ENCODE data around the gene ZNF236. TPM values are rescaled to one million over a fixed set of nuclear protein-coding genes. Genes with fewer than 3 reads are reported as not detected.

ZNF236 gene
- total and polyA plus RNA-seq, 2 of the 13 experiments (the other 11 are each of a cell fraction or from before 2014, with no cell fraction given): 3.0 to 7.2 TPM

GRCh38 chr18:76857476-76857875, 35.1 kb downstream of the ZNF236 start:
- WGBS (ENCODE audit: low lambda C conversion rate): 94% methylated on average over 4 of the region's 4 CpGs
- Histone ChIP-seq H3K36me3 (replicated peaks in 1 of 2; ENCODE audit: control insufficient read depth in 1 of 2, insufficient read depth in 2 of 2, low read length in 2 of 2) (peaks cover 0 to 3% of the 10 kb centered on the region in 2 experiments; a peak in 1 of 5 replicates), H3K79me2 (ENCODE audit: insufficient read depth, low read length) (no peaks in the 10 kb centered on the region), H3K9ac (ENCODE audit: insufficient read depth, low read depth, low read length) (no peak overlapping the region), H3K27ac (ENCODE audit: extremely low read length, insufficient read depth, low read length) (no peak overlapping the region), H3K27me3 (ENCODE audit: control insufficient read depth in 1 of 2, insufficient read depth in 2 of 2, low read length in 2 of 2) (no peaks in the 10 kb centered on the region), H3K4me2 (ENCODE audit: low read depth, low read length) (no peak overlapping the region), H3K4me1 (ENCODE audit: insufficient read depth, low read length) (peaks cover 13% of the 10 kb centered on the region), H3K4me3 (replicated peaks in 1 of 3; ENCODE audit: insufficient read depth in 1 of 3, low read depth in 2 of 3, low read length in 3 of 3) (no peak overlapping the region), H3K9me3 (ENCODE audit: low read length) (no peaks in the 10 kb centered on the region), H2AFZ (ENCODE audit: low read length) (no peak overlapping the region), H4K20me1 (ENCODE audit: insufficient read depth, low read length) (no peaks in the 10 kb centered on the region)
- intact Hi-C loops (cut with micrococcal nuclease; ENCODE audit: unreplicated experiment): no loop called here
- POLR2A ChIA-PET: no interaction called here
- no TSS peak for BruUV-seq (replicated peaks)
- in situ Hi-C loops (cut with HindIII; ENCODE audit: extremely low pct_ligation_motif_present, low pct_unique_long_range_greater_than_20kb): no loop called here
- CTCF ChIA-PET (ENCODE audit: low intra/inter-chr PET ratio, low total read pairs): no interaction called here
- DNase-seq (ENCODE audit: low spot score) (no peak), ATAC-seq (no peak), FAIRE-seq (no peak)
- TF ChIP-seq FOXC1 (CRISPR knock-in tag; IDR thresholded peaks at IDR 0.05; ENCODE audit: borderline replicate concordance) (no peak), DBP (CRISPR knock-in tag; IDR thresholded peaks at IDR 0.05; ENCODE audit: not compliant biosample characterization) (no peak), TFDP2 (CRISPR knock-in tag; IDR thresholded peaks at IDR 0.05) (no peak), DPF2 (CRISPR knock-in tag; IDR thresholded peaks at IDR 0.05; ENCODE audit: borderline replicate concordance, low read depth) (no peak)

- WGBS (ENCODE audit: low lambda C conversion rate): 94% methylated on average over 14 of the region's 14 CpGs
- H3K27ac ChIP-seq (ENCODE audit: extremely low read length, insufficient read depth, low read length): no peak overlapping the region
- no peaks in the 10 kb centered on the region for H4K20me1 ChIP-seq (ENCODE audit: insufficient read depth, low read length)
- no peak overlapping the region for H3K4me2 ChIP-seq (ENCODE audit: low read depth, low read length)
- H3K4me1 ChIP-seq (ENCODE audit: insufficient read depth, low read length): peaks cover 13% of the 10 kb centered on the region
- ChIA-PET POLR2A (no interaction called here), CTCF (ENCODE audit: low intra/inter-chr PET ratio, low total read pairs) (no interaction called here)
- no peaks in the 10 kb centered on the region for H3K79me2 ChIP-seq (ENCODE audit: insufficient read depth, low read length)
- FAIRE-seq: no peak
- no peaks in the 10 kb centered on the region for H3K9me3 ChIP-seq (ENCODE audit: low read length)
- no peak overlapping the region for H3K4me3 ChIP-seq (replicated peaks in 1 of 3; ENCODE audit: insufficient read depth in 1 of 3, low read depth in 2 of 3, low read length in 3 of 3)
- no peak for ATAC-seq
- H3K9ac ChIP-seq (ENCODE audit: insufficient read depth, low read depth, low read length): no peak overlapping the region
- H3K27me3 ChIP-seq (ENCODE audit: control insufficient read depth in 1 of 2, insufficient read depth in 2 of 2, low read length in 2 of 2): no peaks in the 10 kb centered on the region
- H3K36me3 ChIP-seq (replicated peaks in 1 of 2; ENCODE audit: control insufficient read depth in 1 of 2, insufficient read depth in 2 of 2, low read length in 2 of 2): peaks cover 2 to 8% of the 10 kb centered on the region in 2 experiments; a peak in 3 of 5 replicates
- in situ Hi-C loops (cut with HindIII; ENCODE audit: extremely low pct_ligation_motif_present, low pct_unique_long_range_greater_than_20kb) (no loop called here), intact Hi-C loops (cut with micrococcal nuclease; ENCODE audit: unreplicated experiment) (no loop called here)
- BruUV-seq (replicated peaks): no TSS peak
- no peak for DNase-seq (ENCODE audit: low spot score)
- H2AFZ ChIP-seq (ENCODE audit: low read length): no peak overlapping the region
- TF ChIP-seq ZNF644 (CRISPR knock-in tag; IDR thresholded peaks at IDR 0.05; ENCODE audit: low read depth) (no peak), ZNF251 (CRISPR knock-in tag; IDR thresholded peaks at IDR 0.05) (no peak), HOXD1 (CRISPR knock-in tag; IDR thresholded peaks at IDR 0.05) (no peak), ZBTB43 (CRISPR knock-in tag; conservative IDR thresholded peaks at IDR 0.05) (no peak), TCF12 (IDR thresholded peaks at IDR 0.05) (no peak), TCF12 (CRISPR knock-in tag; IDR thresholded peaks at IDR 0.05) (no peak), FOXK1 (CRISPR knock-in tag; IDR thresholded peaks at IDR 0.05; ENCODE audit: borderline replicate concordance, low read depth) (no peak), GLI4 (CRISPR knock-in tag; IDR thresholded peaks at IDR 0.05; ENCODE audit: borderline replicate concordance) (no peak), MXD1 (CRISPR knock-in tag; IDR thresholded peaks at IDR 0.05) (no peak), ZNF326 (CRISPR knock-in tag; IDR thresholded peaks at IDR 0.05; ENCODE audit: borderline replicate concordance) (no peak)
These were observed 37.4 kb downstream of the ZNF236 start for GRCh38 chr18:76859474-76860339.
